Activated CD8-positive, alpha-beta memory T cell treated with anti-CD3 and anti-CD28 coated beads, Interleukin-2, amount 10 ng/mL, durations not matched to agents 7 days and 5 days (primary cell): ENCODE data around the gene SEPTIN12. TPM values are rescaled to one million over a fixed set of nuclear protein-coding genes. Genes with fewer than 3 reads are reported as not detected.

Experiments used
- ATAC-seq: fragments of 150-1000 bp; cut with Tn5 transposase; one replicate; pipeline ENCODE4 v1.10.0; 2021; ENCODE audit warnings: moderate library complexity
- CTCF ChIA-PET: fragments of 350-600 bp; sonication (Branson Sonifier 250); formaldehyde crosslinking; loops from one replicate; lab custom pipeline; 2021; ENCODE audit warnings: antibody characterized with exemption; lab: Charles Lee
- DNase-seq: peaks from one replicate; pipeline ENCODE4 v3.0.0-alpha.2; 2020
- H3K27ac Mint-ChIP-seq: one replicate; pipeline ENCODE4 v1.8.0; 2021; ENCODE audit warnings: mild to moderate bottlenecking, mixed read lengths
- H3K27me3 Mint-ChIP-seq: one replicate; pipeline ENCODE4 v1.8.0; 2021; ENCODE audit warnings: mixed read lengths
- H3K36me3 Mint-ChIP-seq: one replicate; pipeline ENCODE4 v1.8.0; 2021; ENCODE audit warnings: mild to moderate bottlenecking, mixed read lengths
- H3K4me1 Mint-ChIP-seq: one replicate; pipeline ENCODE4 v1.8.0; 2021; ENCODE audit warnings: mixed read lengths
- H3K4me3 Mint-ChIP-seq: one replicate; pipeline ENCODE4 v1.8.0; 2021; ENCODE audit warnings: mild to moderate bottlenecking, moderate library complexity, mixed read lengths
- H3K9me3 Mint-ChIP-seq: one replicate; pipeline ENCODE4 v1.8.0; 2022; ENCODE audit warnings: low read depth, mixed read lengths
- total RNA-seq, 2 experiments: library from RNA; stranded (reverse); gene quantifications; one replicate each; pipeline ENCODE4 v1.2.3, GENCODE V29; 2021

The SEPTIN12 gene
- total RNA-seq, 2 experiments from 2014 or later = not detected

DNA sequence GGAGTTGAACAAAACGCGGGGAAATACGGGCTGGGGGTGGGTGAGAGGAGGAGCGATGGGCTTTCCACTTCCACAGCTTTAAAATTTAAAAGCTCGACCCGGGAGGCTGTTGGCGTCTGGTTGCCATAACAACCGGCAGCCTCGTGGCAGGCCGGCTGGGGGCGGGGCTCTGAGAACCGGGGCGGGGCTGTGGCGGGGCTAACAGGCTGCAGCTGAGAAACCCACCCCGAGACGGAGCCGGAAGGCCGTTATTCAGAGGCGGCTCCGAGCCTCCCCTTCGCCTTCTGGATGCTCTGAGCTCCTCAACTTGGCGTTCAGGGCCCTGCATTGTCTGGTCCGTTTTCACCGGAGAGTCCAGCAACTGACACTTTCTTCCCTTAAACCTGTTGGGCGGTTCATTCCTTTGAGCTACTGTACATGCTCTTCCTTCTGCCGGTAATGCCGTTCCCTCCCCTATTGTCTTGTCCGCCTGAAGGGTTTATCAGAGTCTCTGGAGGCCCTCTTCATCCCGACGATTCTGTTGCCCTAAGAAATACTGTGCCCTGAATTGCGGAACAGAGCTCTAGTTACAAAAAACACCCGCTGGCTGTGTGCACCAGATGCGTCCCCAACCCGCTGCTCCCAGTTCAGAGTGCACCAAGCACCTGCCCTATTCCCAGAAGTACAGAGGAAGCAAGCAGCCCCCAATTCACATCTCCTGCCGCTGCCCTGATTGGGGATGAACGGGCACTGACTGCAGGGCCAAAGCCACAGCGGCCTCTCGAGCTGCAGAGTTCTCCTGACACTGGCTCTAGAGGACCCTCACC, 53.2 kb downstream of the SEPTIN12 start:
- no peaks in the 10 kb centered on the region for H3K9me3 Mint-ChIP-seq
- H3K4me1 Mint-ChIP-seq = peaks cover 22% of the 10 kb centered on the region
- peak overlapping the region; percentile 85 for H3K4me3 Mint-ChIP-seq
- ATAC-seq (peak; percentile 81), DNase-seq (peak; percentile 97)
- H3K27ac Mint-ChIP-seq = peak overlapping the region; percentile 86
- H3K27me3 Mint-ChIP-seq = no peaks in the 10 kb centered on the region
- H3K36me3 Mint-ChIP-seq = peaks cover 3% of the 10 kb centered on the region
- CTCF ChIA-PET = interaction anchor here (0.9 to 2.7 kb wide), 14 partner anchors 13 to 463 kb away, joined by 3 to 10 read pairs (median 3); partner anchors contain the start of genes MGRN1 and UBALD1

DNA sequence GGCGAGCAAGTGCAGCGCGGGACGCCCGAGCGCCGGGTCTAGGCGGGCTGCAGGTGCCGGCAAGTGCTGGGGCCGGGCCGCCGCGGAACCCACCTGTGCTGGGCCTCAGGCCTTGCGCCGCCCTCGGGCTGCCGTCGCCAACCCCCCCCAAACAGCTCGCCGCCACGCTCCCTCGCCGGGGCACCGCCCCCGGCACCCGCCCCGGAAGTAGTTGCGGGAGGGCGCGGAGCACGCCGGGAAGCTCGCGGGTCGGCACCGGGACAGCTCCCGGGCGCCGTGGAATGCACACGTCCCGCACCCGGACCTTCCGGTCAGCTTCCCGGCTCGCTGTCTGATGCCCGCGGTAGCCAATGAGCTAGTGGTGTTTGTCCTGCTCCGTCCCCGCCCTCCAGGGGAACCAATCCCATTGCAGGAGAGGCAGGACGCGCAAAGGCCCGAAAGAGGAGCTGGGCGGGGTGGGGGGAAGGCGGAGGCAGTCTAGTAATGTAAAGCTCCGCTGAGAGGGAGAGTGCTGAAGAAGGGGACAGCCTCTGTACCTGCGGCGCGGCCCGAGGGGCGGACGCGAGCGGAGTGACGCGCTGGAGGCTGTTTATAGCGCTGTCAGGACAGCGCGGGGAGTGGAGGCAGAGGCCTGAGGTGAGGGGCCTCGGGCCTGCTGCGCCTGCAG, 53.9 kb downstream of the SEPTIN12 start, which contains the start of the genes ANKS3 and DNAAF8:
Gene ANKS3, minus strand, starts transcription at position 209 of the 667 bp plus-strand sequence. CDS start 4,122 bp downstream, outside the sequence.
Gene DNAAF8, plus strand, starts transcription at position 475 of the 667 bp plus-strand sequence. CDS start 1,978 bp downstream, outside the sequence.
- Mint-ChIP-seq H3K27ac (peak within 1 kb of the TSS; percentile 86), H3K36me3 (peaks cover 3% of the 10 kb centered on the region), H3K4me3 (peak within 1 kb of the TSS; percentile 85), H3K27me3 (no peaks in the 10 kb centered on the region), H3K9me3 (no peaks in the 10 kb centered on the region), H3K4me1 (peaks cover 22% of the 10 kb centered on the region)
- peak; percentile 88 for DNase-seq
- CTCF ChIA-PET = interaction anchor here (0.9 to 2.7 kb wide), 14 partner anchors 14 to 463 kb away, joined by 3 to 10 read pairs (median 3); partner anchors contain the start of genes MGRN1 and UBALD1
- peak; percentile 85 for ATAC-seq

DNA sequence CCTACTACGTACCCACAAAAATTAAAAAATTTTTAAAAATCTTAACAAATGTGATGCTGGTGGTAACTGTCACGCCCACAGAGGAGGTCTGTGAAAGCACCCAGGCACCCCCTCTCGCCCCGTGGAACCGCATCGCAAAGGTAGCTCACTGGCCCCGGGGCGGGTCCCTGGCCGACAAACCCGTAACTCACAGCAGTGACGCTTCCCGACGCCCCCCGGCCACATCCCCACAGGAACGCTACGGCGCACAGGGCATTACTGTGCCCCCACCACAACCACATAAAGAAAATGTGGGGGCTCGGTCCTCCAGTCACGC, 54.4 kb downstream of the SEPTIN12 start:
- CTCF ChIA-PET = interaction anchor here (1.0 to 2.7 kb wide), 9 partner anchors 14 to 162 kb away, joined by 3 to 10 read pairs (median 5); partner anchors contain the start of genes MGRN1 and UBALD1

DNA sequence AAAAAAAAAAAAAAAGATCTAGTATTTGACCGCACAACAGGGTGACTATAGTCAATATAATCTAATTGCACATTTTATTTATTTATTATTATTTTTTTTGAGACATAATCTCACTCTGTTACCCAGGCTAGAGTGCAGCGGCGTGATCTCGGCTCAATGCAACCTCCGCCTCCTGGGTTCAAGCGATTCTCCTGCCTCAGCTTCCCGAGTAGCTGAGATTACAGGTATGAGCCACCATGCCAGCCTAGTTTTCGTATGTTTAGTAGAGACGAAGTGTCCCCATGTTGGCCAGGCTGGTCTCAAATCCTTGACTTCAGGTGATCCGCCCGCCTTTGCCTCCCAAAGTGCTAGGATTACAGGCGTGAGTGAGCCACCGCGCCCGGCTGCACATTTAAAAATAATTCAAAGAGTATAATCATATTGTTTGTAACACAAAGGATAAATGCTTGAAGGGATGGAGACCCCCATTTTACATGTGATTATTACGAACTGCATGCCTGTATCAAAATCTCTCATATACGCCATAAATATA, 54.9 kb downstream of the SEPTIN12 start:
- Mint-ChIP-seq H3K27me3 (no peaks in the 10 kb centered on the region), H3K9me3 (no peaks in the 10 kb centered on the region), H3K27ac (peak overlapping the region; percentile 70), H3K4me3 (peak overlapping the region; percentile 85), H3K36me3 (peaks cover 5% of the 10 kb centered on the region), H3K4me1 (peaks cover 22% of the 10 kb centered on the region)
- no peak for DNase-seq
- CTCF ChIA-PET = interaction anchor here (1.6 to 2.7 kb wide), 3 partner anchors 15 to 109 kb away, joined by 3 to 10 read pairs (median 8); partner anchors contain the start of gene MGRN1
- ATAC-seq = no peak

More for the DNA sequence above, 54.4 kb downstream of the SEPTIN12 start:
- ATAC-seq (peak; percentile 2), DNase-seq (peak; percentile 52)
- no peaks in the 10 kb centered on the region for H3K27me3 Mint-ChIP-seq
- H3K9me3 Mint-ChIP-seq = no peaks in the 10 kb centered on the region
- H3K27ac Mint-ChIP-seq = peak overlapping the region; percentile 70
- H3K4me1 Mint-ChIP-seq = peaks cover 22% of the 10 kb centered on the region
- peak overlapping the region; percentile 85 for H3K4me3 Mint-ChIP-seq
- H3K36me3 Mint-ChIP-seq = peaks cover 5% of the 10 kb centered on the region

DNA sequence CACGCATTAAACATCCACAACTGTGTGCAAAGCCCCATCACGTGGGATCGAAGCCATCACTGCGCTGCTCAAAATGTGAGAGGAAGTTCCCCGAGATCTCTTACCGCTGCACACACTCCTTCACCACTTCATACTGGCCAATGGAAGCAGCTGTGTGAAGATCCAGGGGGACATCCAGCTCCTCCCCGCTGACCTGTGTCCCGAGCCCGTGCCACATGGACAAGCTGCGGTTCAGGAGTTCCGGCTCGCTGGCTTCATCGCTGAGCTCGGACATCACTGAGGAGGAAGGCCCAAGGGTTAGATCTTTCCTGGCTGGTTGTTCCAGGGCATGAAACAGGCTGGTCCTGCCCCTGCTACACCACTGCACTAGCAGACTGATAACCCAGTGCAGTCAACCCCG, 58.3 kb downstream of the SEPTIN12 start:
- no peaks in the 10 kb centered on the region for H3K27me3 Mint-ChIP-seq
- H3K4me1 Mint-ChIP-seq = peaks cover 16% of the 10 kb centered on the region
- CTCF ChIA-PET = no interaction called here
- DNase-seq (no peak), ATAC-seq (no peak)
- H3K4me3 Mint-ChIP-seq = no peak overlapping the region
- H3K36me3 Mint-ChIP-seq = peaks cover 5% of the 10 kb centered on the region
- H3K27ac Mint-ChIP-seq = no peak overlapping the region
- H3K9me3 Mint-ChIP-seq = no peaks in the 10 kb centered on the region

DNA sequence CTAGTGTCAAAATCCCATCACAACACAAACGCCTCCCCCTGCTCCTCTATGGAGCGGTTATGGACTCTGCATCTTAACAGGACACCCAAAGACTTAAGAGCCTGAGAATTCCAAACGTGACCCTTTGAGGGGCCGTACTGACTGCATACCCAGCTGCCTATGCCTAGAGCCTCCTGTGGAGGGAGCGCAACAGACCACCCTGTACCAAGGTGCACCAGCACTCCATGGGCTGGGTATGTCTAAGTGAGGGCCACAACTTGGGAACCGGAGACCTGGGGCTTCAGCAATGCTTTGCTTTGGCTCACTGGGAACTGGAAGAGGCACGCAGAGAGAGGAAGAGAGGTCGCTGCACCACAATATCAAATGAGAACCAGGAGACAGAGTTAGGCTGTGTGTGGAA, 59.5 kb downstream of the SEPTIN12 start:
- Mint-ChIP-seq H3K4me3 (no peak overlapping the region), H3K27me3 (no peaks in the 10 kb centered on the region), H3K4me1 (peaks cover 15% of the 10 kb centered on the region), H3K9me3 (no peaks in the 10 kb centered on the region), H3K27ac (no peak overlapping the region), H3K36me3 (peaks cover 5% of the 10 kb centered on the region)
- ATAC-seq = no peak
- CTCF ChIA-PET = no interaction called here
- DNase-seq = no peak

Other genes with a start within 250 kb of the SEPTIN12 start
- gene CDIP1, start 249.6 kb downstream of the SEPTIN12 start, total RNA-seq = 10 to 100 TPM; 45.2 to 57.3 TPM
- gene C16orf96, start 232.0 kb downstream of the SEPTIN12 start, total RNA-seq = under 1 TPM in 1 of 2 experiments, not detected in 1; 0.14 TPM
- gene UBALD1, start 173.5 kb downstream of the SEPTIN12 start, total RNA-seq = 10 to 100 TPM; 20.2 to 27.7 TPM
- 10 to 100 TPM; 76.9 to 92.1 TPM for gene MGRN1, start 163.5 kb downstream of the SEPTIN12 start, total RNA-seq
- 10 to 100 TPM; 31.6 to 35.6 TPM for gene NUDT16L1, start 94.8 kb downstream of the SEPTIN12 start, total RNA-seq
- 10 to 100 TPM; 16.2 to 17.1 TPM for gene ANKS3, start 54.1 kb downstream of the SEPTIN12 start, total RNA-seq
- gene DNAAF8, start 53.8 kb downstream of the SEPTIN12 start, total RNA-seq = under 1 TPM in 1 of 2 experiments, not detected in 1; 0.30 TPM
- 10 to 100 TPM; 10.4 to 12.2 TPM for gene ZNF500, start 21.2 kb downstream of the SEPTIN12 start, total RNA-seq
- not detected for gene SMIM22, start 7.0 kb upstream of the SEPTIN12 start, total RNA-seq
- gene ROGDI, start 14.3 kb upstream of the SEPTIN12 start, total RNA-seq = 1 to 10 TPM; 5.3 to 7.9 TPM
- gene GLYR1, start 58.9 kb upstream of the SEPTIN12 start, total RNA-seq = 100 to 1,000 TPM in 1 of 2 experiments, 10 to 100 TPM in 1; 85.2 to 109 TPM
- gene UBN1, start 59.1 kb upstream of the SEPTIN12 start, total RNA-seq = 10 to 100 TPM; 45.1 to 46.3 TPM
- under 1 TPM in 1 of 2 experiments, not detected in 1; 0.09 TPM for gene PPL, start 148.8 kb upstream of the SEPTIN12 start, total RNA-seq
- gene SEC14L5, start 170.0 kb upstream of the SEPTIN12 start, total RNA-seq = not detected
- 10 to 100 TPM in 1 of 2 experiments, 1 to 10 TPM in 1; 9.7 to 12.1 TPM for gene NAGPA, start 245.6 kb upstream of the SEPTIN12 start, total RNA-seq